ENCODE data around the gene RAD54L2.
"Not testable (repeated sequence)": the region's sequence is repeated elsewhere in the genome, so short reads cannot be mapped to it uniquely, and the experiment has no call there.

The RAD54L2 gene

GRCh38 chr3:51542596-51542995 is 4.1 kb downstream of the RAD54L2 start:
- in situ Hi-C loops (cut with MboI; ENCODE audit: low sequenced_read_pairs): not testable (repeated sequence)

- in situ Hi-C loops (cut with MboI; ENCODE audit: low sequenced_read_pairs): no loop called here
Measured at GRCh38 chr3:51544011-51544775, 5.7 kb downstream of the RAD54L2 start.

GRCh38 chr3:51547274-51547673 is 8.8 kb downstream of the RAD54L2 start:
- in situ Hi-C loops (cut with MboI; ENCODE audit: low sequenced_read_pairs): no loop called here

GRCh38 chr3:51549311-51549710 is 10.8 kb downstream of the RAD54L2 start:
- in situ Hi-C loops (cut with MboI; ENCODE audit: low sequenced_read_pairs): no loop called here

- in situ Hi-C loops (cut with MboI; ENCODE audit: low sequenced_read_pairs): no loop called here
Measured at GRCh38 chr3:51550080-51550819, 11.7 kb downstream of the RAD54L2 start.

GRCh38 chr3:51557993-51558392 is 19.5 kb downstream of the RAD54L2 start:
- in situ Hi-C loops (cut with MboI; ENCODE audit: low sequenced_read_pairs): no loop called here

- in situ Hi-C loops (cut with MboI; ENCODE audit: low sequenced_read_pairs): no loop called here
Measured at GRCh38 chr3:51559411-51559888, 20.9 kb downstream of the RAD54L2 start.

DNA sequence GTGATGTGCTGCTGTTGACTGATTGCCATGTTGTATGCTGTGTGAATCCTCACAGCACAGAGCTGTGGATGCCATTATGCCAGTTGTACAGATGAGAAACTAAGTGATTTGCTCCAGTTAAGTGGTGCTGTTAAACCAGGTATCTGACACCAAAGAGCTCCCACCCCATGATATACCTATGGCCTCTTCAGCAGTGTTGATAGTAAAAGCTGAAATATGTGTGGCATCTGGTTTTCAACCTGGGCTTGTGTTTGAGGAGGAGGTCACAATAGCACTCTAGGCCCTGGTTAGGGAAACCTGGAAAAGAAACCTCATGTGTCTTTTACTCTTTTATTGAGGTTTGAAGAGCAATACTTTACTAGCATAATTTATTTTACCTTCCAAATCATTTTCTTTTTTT is 21.4 kb downstream of the RAD54L2 start:
- in situ Hi-C loops (cut with MboI; ENCODE audit: low sequenced_read_pairs): no loop called here

- in situ Hi-C loops (cut with MboI; ENCODE audit: low sequenced_read_pairs): not testable (repeated sequence)
Measured at GRCh38 chr3:51562403-51562802, 23.9 kb downstream of the RAD54L2 start.

DNA sequence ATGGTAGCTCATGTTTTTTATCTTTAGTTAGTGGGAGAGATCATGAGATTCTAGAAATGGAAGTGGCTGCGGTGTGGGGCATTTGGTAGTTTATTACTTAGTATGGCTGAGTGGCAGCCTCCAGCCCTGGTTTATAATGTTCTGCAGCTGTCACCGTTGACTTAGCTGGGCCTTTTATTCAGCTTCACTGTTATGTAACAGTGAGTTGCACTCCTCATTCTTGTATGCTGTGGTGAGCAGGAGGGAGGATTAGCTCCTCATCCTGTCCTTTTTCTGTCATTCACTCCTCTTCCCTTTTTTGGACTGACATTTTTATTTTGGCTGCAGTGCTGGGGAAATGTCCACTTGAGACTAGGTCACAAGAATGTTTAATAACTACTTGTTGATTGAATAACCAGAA is 29.5 kb downstream of the RAD54L2 start:
- in situ Hi-C loops (cut with MboI; ENCODE audit: low sequenced_read_pairs): no loop called here

- in situ Hi-C loops (cut with MboI; ENCODE audit: low sequenced_read_pairs): no loop called here
Measured at GRCh38 chr3:51568996-51569395, 30.5 kb downstream of the RAD54L2 start.

DNA sequence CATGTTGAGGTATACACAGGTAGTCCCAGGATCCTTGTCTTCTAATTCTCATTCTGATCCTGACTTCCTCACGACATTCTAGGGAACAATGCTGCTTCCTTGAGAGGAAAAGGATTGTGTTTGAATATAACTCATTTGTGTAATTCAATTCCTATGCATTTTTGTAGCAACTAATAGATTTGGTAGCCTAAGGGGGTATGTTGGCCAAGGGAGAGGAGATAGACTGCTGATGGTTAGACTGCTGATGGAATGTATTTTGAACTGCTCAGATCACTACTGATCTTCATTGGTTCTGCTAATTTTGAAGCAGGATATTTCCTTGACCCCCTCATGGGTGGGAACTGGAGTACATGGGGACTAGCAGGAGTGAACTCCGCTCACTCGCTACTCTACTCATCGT is 39.7 kb downstream of the RAD54L2 start:
- in situ Hi-C loops (cut with MboI; ENCODE audit: low sequenced_read_pairs): no loop called here

DNA sequence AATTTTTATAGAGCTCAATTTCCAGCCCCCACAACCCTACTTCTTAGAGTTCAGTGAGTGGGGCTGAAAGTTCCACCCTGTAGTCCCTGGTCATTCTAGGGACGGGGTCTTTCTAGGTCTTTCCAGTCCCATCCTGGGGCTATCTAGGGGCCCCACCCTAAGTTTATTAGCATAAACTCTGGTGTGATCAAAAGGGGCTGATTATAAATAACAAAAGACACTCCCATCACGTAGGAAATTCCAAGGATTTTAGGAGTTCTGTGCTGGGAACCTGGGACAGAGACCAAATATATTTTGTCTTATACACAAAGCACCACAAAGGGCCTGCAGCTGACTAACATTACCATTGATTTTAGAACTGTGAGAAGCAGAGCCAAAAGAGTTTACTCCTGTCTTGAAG is 41.9 kb downstream of the RAD54L2 start:
- in situ Hi-C loops (cut with MboI; ENCODE audit: low sequenced_read_pairs): no loop called here

DNA sequence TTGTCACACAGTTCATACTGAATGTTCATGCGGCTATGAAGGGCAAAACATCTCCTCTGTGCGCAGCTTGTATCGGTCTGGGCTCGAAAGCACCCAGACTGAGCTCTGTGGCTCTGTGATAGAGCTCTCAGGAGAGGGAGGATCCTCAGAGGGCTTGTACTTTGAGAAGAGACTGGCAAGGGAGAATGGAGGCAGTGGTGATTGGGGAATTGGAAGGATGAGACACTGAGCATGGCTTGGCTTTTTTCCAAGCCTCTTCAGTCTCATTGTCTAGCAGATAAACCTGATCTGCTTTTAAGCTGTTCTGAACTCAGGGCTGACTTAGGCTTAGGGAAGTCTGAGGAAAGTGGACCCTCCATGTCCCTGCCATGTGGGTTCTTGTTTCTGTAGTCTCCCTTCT is 43.0 kb downstream of the RAD54L2 start:
- in situ Hi-C loops (cut with MboI; ENCODE audit: low sequenced_read_pairs): no loop called here

DNA sequence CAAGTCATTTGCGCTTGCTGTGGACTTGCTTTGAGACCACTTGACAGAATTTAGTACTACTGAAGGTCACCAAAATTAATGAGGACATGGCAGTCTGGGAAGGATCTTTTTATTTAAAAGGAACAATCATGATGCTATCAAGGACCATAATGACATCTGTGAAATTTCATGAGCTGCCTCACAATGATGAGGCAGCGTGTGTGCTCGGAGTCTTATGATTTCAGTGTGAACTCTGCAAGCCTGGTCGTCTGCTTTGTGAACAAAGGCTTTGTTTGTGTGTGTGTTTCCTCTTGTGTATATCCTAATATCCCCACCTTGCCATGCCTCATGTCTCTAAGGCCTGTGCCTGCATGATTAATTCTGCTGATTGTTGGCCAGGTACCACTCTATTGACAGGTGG is 46.7 kb downstream of the RAD54L2 start:
- in situ Hi-C loops (cut with MboI; ENCODE audit: low sequenced_read_pairs): no loop called here

GRCh38 chr3:51585871-51586270 is 47.4 kb downstream of the RAD54L2 start:
- in situ Hi-C loops (cut with MboI; ENCODE audit: low sequenced_read_pairs): no loop called here

All from HL-60/S4 (cell line).